GM12878 (cell line): ENCODE measurements around the gene NAV3. TPM values are rescaled to one million over a fixed set of nuclear protein-coding genes. Genes with fewer than 3 reads are reported as not detected.

Experiments
- ATAC-seq: fragments of 200-7000 bp; cut with Tn5 transposase; 3 replicates; pipeline ENCODE4 v1.9.1; 2020; ENCODE audit warnings: mild to moderate bottlenecking, moderate library complexity
- BruUV-seq: library from RNA; stranded (reverse); fragments of 400-500 nt; replicated peaks from 2 replicates; lab custom pipeline; 2021; lab: Mats Ljungman, UMichigan
- CTCF ChIA-PET: fragments of 300-600 bp; sonication (Branson Sonifier 250); formaldehyde crosslinking; extraction: SDS; loops from one replicate; lab custom pipeline; 2021; ENCODE audit warnings: inconsistent platforms; lab: Yijun Ruan, JAX
- POLR2A ChIA-PET: fragments of 350-600 bp; formaldehyde crosslinking; extraction: SDS; loops from one replicate; lab custom pipeline; 2021; ENCODE audit warnings: inconsistent platforms; lab: Charles Lee
- RAD21 ChIA-PET: fragments of 300-600 bp; sonication (Branson Sonifier 250); formaldehyde crosslinking; loops from one replicate; lab custom pipeline; 2023; ENCODE audit warnings: antibody characterized with exemption; ENCODE audit not compliant: unreplicated experiment; lab: Charles Lee
- SMC1A ChIA-PET: fragments of 300-600 bp; sonication (Branson Sonifier 250); formaldehyde crosslinking; loops from one replicate; lab custom pipeline; 2023; ENCODE audit not compliant: unreplicated experiment, uncharacterized antibody; lab: Charles Lee
- DNase-seq: peaks from one replicate; pipeline ENCODE4 v3.0.0-alpha.2; 2011; ENCODE audit warnings: low read depth, low spot score
- FAIRE-seq: peaks from 3 replicates; lab custom pipeline; 2011; peaks lifted over from hg19 to GRCh38; lab: Jason Lieb, UNC
- H2AFZ ChIP-seq: 2 replicates; pipeline ENCODE4 v1.6.0; 2011; ENCODE audit warnings: low read depth, low read length, control low read depth; ENCODE audit not compliant: control insufficient read depth
- H3K27ac ChIP-seq: 2 replicates; pipeline ENCODE4 v1.5.1; 2011; ENCODE audit warnings: control low read depth; ENCODE audit not compliant: control insufficient read depth, insufficient read depth
- H3K27me3 ChIP-seq, 2 experiments: replicated peaks in 1 of 2; 2 replicates each; pipeline versions ENCODE4 v1.6.0 to v1.6.1; 2011; ENCODE audit warnings: low read length in 1 of 2; ENCODE audit not compliant: control insufficient read depth in 2 of 2, insufficient read depth in 2 of 2
- H3K36me3 ChIP-seq, 2 experiments: 2 replicates each; pipeline ENCODE4 v1.5.1; 2011; ENCODE audit warnings: low read length in 1 of 2; ENCODE audit not compliant: control insufficient read depth in 2 of 2, insufficient read depth in 2 of 2
- H3K4me1 ChIP-seq: 2 replicates; pipeline ENCODE4 v1.6.1; 2011; ENCODE audit warnings: mild to moderate bottlenecking, low read length, moderate library complexity, mixed read lengths; ENCODE audit not compliant: control insufficient read depth, insufficient read depth
- H3K4me2 ChIP-seq: 2 replicates; pipeline ENCODE4 v1.6.0; 2011; ENCODE audit warnings: control low read depth; ENCODE audit not compliant: control insufficient read depth, insufficient read depth
- H3K4me3 ChIP-seq: fragments of 200-600 bp; sonication (generic); 2 replicates; pipeline ENCODE4 v1.5.1; 2016
- H3K79me2 ChIP-seq: 2 replicates; pipeline ENCODE4 v1.6.0; 2011; ENCODE audit warnings: low read length; ENCODE audit not compliant: control insufficient read depth, insufficient read depth
- H3K9ac ChIP-seq: 2 replicates; pipeline ENCODE4 v1.8.0; 2011; ENCODE audit warnings: low read length, control low read depth, mixed read lengths; ENCODE audit not compliant: control insufficient read depth, insufficient read depth
- H3K9me3 ChIP-seq: replicated peaks from 3 replicates; pipeline ENCODE4 v1.5.1; 2011; ENCODE audit warnings: mild to moderate bottlenecking, low read length; ENCODE audit not compliant: control insufficient read depth, insufficient read depth
- H4K20me1 ChIP-seq: 2 replicates; pipeline ENCODE4 v1.6.0; 2011; ENCODE audit not compliant: control insufficient read depth, insufficient read depth
- ESRRA ChIP-seq: IDR thresholded peaks from 2 replicates; pipeline ENCODE4 v1.6.1; 2012; ENCODE audit warnings: mild to moderate bottlenecking, low read length, improper control_type of control experiment
- HDGF ChIP-seq: fragments of 450-650 bp; IDR thresholded peaks from 2 replicates; pipeline ENCODE4 v1.6.1; 2016; ENCODE audit warnings: antibody characterized with exemption
- IRF3 ChIP-seq: fragments of 450-650 bp; IDR thresholded peaks from 2 replicates; pipeline ENCODE4 v1.6.1; 2014; ENCODE audit warnings: mild to moderate bottlenecking
- NR2F1 ChIP-seq: fragments of 450-650 bp; conservative IDR thresholded peaks from 2 replicates; pipeline ENCODE4 v1.6.1; 2017; ENCODE audit warnings: mild to moderate bottlenecking
- POLR2AphosphoS5 ChIP-seq: IDR thresholded peaks from 2 replicates; pipeline ENCODE4 v1.6.1; 2011; ENCODE audit warnings: mild to moderate bottlenecking, low read length, inconsistent platforms
- SMAD5 ChIP-seq: IDR thresholded peaks from 2 replicates; pipeline ENCODE4 v1.6.1; 2016; ENCODE audit warnings: antibody characterized with exemption, low read depth
- SP1 ChIP-seq: IDR thresholded peaks from one replicate; pipeline ENCODE4 v1.6.1; 2011; ENCODE audit warnings: low read depth, low read length
- SREBF1 ChIP-seq: IDR thresholded peaks from 2 replicates; pipeline ENCODE4 v1.6.1; 2012; ENCODE audit warnings: mild to moderate bottlenecking, low read length
- STAT3 ChIP-seq: IDR thresholded peaks from 2 replicates; pipeline ENCODE4 v1.6.1; 2011; ENCODE audit warnings: low read depth, low read length, improper control_type of control experiment
- TCF12 ChIP-seq: IDR thresholded peaks from 2 replicates; pipeline ENCODE4 v1.6.1; 2011; ENCODE audit warnings: low read depth, mild to moderate bottlenecking, low read length
- TCF7 ChIP-seq: IDR thresholded peaks from 2 replicates; pipeline ENCODE4 v1.6.1; 2014; ENCODE audit warnings: antibody characterized with exemption, borderline replicate concordance
- WGBS: methylation state at CpG from one replicate; pipeline ENCODE4 v1.1.6; 2016; ENCODE audit warnings: low lambda C conversion rate; ENCODE audit not compliant: insufficient replicate concordance, insufficient coverage; ENCODE audit errors: missing lambda C conversion rate; 5-methylcytosine and 5-hydroxymethylcytosine counted together
- in situ Hi-C: fragments of 300-500 bp; cut with MboI; formaldehyde crosslinking; loops from 9 replicates; pipeline ENCODE4 v1.14.3; 2018; ENCODE audit warnings: mixed read lengths
- intact Hi-C: fragments of 100-400 bp; cut with micrococcal nuclease; formaldehyde crosslinking; loops from one replicate; pipeline ENCODE4 v1.14.2; 2022; ENCODE audit not compliant: unreplicated experiment
- polyA plus RNA-seq, 11 experiments: library from polyadenylated mRNA; depleted of rRNA in 4 of 11; unstranded in 6 of 11; stranded (reverse) in 5 of 11; fragments of >200 nt; fragmentation: Nextera tagmentation in 4 of 11; fragmentation: Illumina TruSeq in 1 of 11; extraction: Ambion mirVana in 4 of 11; extraction: Trizol in 1 of 11; gene quantifications; 1 replicate in 1 of 11; 2 replicates in 10 of 11; pipeline versions ENCODE4 v1.2.1 to v1.2.3, GENCODE V29; 2011 to 2016; ENCODE audit warnings: inconsistent platforms in 2 of 11, missing spikeins in 2 of 11, low read depth in 1 of 11
- total RNA-seq, 4 experiments: library from RNA; depleted of rRNA in 3 of 4; stranded (reverse); fragments of >200 nt in 3 of 4; fragmentation: Illumina TruSeq in 1 of 4; extraction: Trizol in 1 of 4; gene quantifications; 2 replicates each; pipeline versions ENCODE4 v1.2.1 to v1.2.3, GENCODE V29; 2013 to 2021
- TF ChIP-seq, protein P1 (sequence below): fragments of 450-650 bp; IDR thresholded peaks from 2 replicates; pipeline ENCODE4 v1.6.1; 2017; ENCODE audit warnings: antibody characterized with exemption, mild to moderate bottlenecking, moderate library complexity
- TF ChIP-seq, protein P2 (sequence below): fragments of 450-650 bp; formaldehyde crosslinking; IDR thresholded peaks from 2 replicates; pipeline ENCODE4 v1.4.0; 2022; ENCODE audit warnings: mild to moderate bottlenecking, moderate library complexity

The NAV3 gene
- total and polyA plus RNA-seq, 10 of the 15 experiments (the other 5 are each of a cell fraction or from before 2014, with no cell fraction given): 0.05 to 0.51 (median 0.22) TPM; not detected in 1

GRCh38 chr12:78185109-78185508, 354.4 kb downstream of the NAV3 start:
- no peak for DNase-seq
- intact Hi-C loops: no loop called here
- CTCF ChIA-PET: interaction anchor here (0.6 kb wide), 1 partner anchor 41 kb away, joined by 3 read pairs; no protein-coding TSS in a partner anchor
- Histone ChIP-seq H4K20me1 (no peaks in the 10 kb centered on the region), H3K27ac (no peak overlapping the region), H3K9me3 (no peaks in the 10 kb centered on the region), H3K4me2 (no peak overlapping the region), H3K36me3 (no peaks in the 10 kb centered on the region), H2AFZ (no peak overlapping the region), H3K79me2 (no peaks in the 10 kb centered on the region), H3K9ac (no peak overlapping the region), H3K4me3 (no peak overlapping the region), H3K27me3 (no peaks in the 10 kb centered on the region), H3K4me1 (no peaks in the 10 kb centered on the region)
- SMC1A ChIA-PET: interaction anchor here (1.1 to 1.2 kb wide), 2 partner anchors 16 to 19 kb away, joined by 3 read pairs; no protein-coding TSS in a partner anchor
- no peak for ATAC-seq
- FAIRE-seq: no peak
- in situ Hi-C loops: no loop called here
- no peak for TF ChIP-seq POLR2AphosphoS5
- TF ChIP-seq SMAD5: no peak
- no peak for TF ChIP-seq TCF7
- TF ChIP-seq IRF3: no peak
- no peak for TF ChIP-seq SREBF1
- no TSS peak for BruUV-seq
- POLR2A ChIA-PET: no interaction called here
- RAD21 ChIA-PET: no interaction called here

- Histone ChIP-seq H2AFZ (no peak overlapping the region), H3K27me3 (no peaks in the 10 kb centered on the region), H3K9ac (no peak overlapping the region), H3K4me1 (no peaks in the 10 kb centered on the region), H3K36me3 (no peaks in the 10 kb centered on the region), H3K27ac (no peak overlapping the region), H4K20me1 (no peaks in the 10 kb centered on the region), H3K4me3 (no peak overlapping the region), H3K4me2 (no peak overlapping the region), H3K9me3 (no peaks in the 10 kb centered on the region), H3K79me2 (no peaks in the 10 kb centered on the region)
- in situ Hi-C loops: no loop called here
- intact Hi-C loops: no loop called here
- ChIA-PET POLR2A (no interaction called here), CTCF (interaction anchor here (0.6 kb wide), 1 partner anchor 41 kb away, joined by 3 read pairs; no protein-coding TSS in a partner anchor), RAD21 (no interaction called here), SMC1A (interaction anchor here (1.1 to 1.2 kb wide), 3 partner anchors 16 to 989 kb away, joined by 3 read pairs; no protein-coding TSS in a partner anchor)
- BruUV-seq: no TSS peak
- 0% methylated on average over 2 of the region's 2 CpGs for WGBS
- no peak for FAIRE-seq
- no peak for ATAC-seq
- DNase-seq: no peak
- TF ChIP-seq NR2F1: no peak
- TF ChIP-seq, protein P1, sequence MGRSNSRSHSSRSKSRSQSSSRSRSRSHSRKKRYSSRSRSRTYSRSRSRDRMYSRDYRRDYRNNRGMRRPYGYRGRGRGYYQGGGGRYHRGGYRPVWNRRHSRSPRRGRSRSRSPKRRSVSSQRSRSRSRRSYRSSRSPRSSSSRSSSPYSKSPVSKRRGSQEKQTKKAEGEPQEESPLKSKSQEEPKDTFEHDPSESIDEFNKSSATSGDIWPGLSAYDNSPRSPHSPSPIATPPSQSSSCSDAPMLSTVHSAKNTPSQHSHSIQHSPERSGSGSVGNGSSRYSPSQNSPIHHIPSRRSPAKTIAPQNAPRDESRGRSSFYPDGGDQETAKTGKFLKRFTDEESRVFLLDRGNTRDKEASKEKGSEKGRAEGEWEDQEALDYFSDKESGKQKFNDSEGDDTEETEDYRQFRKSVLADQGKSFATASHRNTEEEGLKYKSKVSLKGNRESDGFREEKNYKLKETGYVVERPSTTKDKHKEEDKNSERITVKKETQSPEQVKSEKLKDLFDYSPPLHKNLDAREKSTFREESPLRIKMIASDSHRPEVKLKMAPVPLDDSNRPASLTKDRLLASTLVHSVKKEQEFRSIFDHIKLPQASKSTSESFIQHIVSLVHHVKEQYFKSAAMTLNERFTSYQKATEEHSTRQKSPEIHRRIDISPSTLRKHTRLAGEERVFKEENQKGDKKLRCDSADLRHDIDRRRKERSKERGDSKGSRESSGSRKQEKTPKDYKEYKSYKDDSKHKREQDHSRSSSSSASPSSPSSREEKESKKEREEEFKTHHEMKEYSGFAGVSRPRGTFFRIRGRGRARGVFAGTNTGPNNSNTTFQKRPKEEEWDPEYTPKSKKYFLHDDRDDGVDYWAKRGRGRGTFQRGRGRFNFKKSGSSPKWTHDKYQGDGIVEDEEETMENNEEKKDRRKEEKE: no peak
- no peak for TF ChIP-seq STAT3
- TF ChIP-seq, protein P2, sequence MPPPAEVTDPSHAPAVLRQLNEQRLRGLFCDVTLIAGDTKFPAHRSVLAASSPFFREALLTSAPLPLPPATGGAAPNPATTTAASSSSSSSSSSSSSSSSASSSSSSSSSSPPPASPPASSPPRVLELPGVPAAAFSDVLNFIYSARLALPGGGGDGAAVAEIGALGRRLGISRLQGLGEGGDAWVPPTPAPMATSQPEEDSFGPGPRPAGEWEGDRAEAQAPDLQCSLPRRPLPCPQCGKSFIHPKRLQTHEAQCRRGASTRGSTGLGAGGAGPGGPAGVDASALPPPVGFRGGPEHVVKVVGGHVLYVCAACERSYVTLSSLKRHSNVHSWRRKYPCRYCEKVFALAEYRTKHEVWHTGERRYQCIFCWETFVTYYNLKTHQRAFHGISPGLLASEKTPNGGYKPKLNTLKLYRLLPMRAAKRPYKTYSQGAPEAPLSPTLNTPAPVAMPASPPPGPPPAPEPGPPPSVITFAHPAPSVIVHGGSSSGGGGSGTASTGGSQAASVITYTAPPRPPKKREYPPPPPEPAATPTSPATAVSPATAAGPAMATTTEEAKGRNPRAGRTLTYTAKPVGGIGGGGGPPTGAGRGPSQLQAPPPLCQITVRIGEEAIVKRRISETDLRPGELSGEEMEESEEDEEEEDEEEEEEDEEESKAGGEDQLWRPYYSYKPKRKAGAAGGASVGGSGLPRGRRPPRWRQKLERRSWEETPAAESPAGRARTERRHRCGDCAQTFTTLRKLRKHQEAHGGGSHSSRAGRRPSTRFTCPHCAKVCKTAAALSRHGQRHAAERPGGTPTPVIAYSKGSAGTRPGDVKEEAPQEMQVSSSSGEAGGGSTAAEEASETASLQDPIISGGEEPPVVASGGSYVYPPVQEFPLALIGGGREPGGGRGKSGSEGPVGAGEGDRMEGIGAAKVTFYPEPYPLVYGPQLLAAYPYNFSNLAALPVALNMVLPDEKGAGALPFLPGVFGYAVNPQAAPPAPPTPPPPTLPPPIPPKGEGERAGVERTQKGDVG: no peak
- TF ChIP-seq TCF12: no peak
- no peak for TF ChIP-seq ESRRA
- no peak for TF ChIP-seq SP1
- TF ChIP-seq HDGF: no peak
These were observed 355.0 kb downstream of the NAV3 start for GRCh38 chr12:78185651-78186050.
